CD14-positive monocyte (primary cell): ENCODE measurements around the gene RPL10. TPM values are rescaled to one million over a fixed set of nuclear protein-coding genes. Genes with fewer than 3 reads are reported as not detected.
A peak's percentile ranks its signal among the peaks of the same experiment; 100 is the strongest.

Experiments used
- DNase-seq, 3 donors: peaks; one replicate each; pipeline ENCODE4 v3.0.0-alpha.2; 2011 to 2022
- H2AFZ ChIP-seq: 2 replicates; pipeline ENCODE4 v1.6.0; 2012; ENCODE audit warnings: mild to moderate bottlenecking, low read depth, low read length, inconsistent platforms; ENCODE audit not compliant: insufficient read depth, poor library complexity, severe bottlenecking
- H3K27ac ChIP-seq, 2 donors: 1 replicate in 1 of 2; 2 replicates in 1 of 2; pipeline ENCODE4 v1.5.1; 2012 to 2013; ENCODE audit warnings: low read length in 2 of 2, control low read depth in 1 of 2, inconsistent platforms in 1 of 2, low read depth in 1 of 2, mild to moderate bottlenecking in 1 of 2
- H3K27me3 ChIP-seq, 2 donors: one replicate each; pipeline versions ENCODE4 v1.6.0 to v1.6.1; 2011 to 2013; ENCODE audit warnings: low read length in 2 of 2; ENCODE audit not compliant: control insufficient read depth in 2 of 2, insufficient read depth in 2 of 2
- H3K36me3 ChIP-seq, 2 donors: replicated peaks in 1 of 2; 1 replicate in 1 of 2; 2 replicates in 1 of 2; pipeline versions ENCODE4 v1.5.1 to v1.6.1; 2012 to 2013; ENCODE audit warnings: low read length in 2 of 2, control low read depth in 1 of 2, inconsistent platforms in 1 of 2, mild to moderate bottlenecking in 1 of 2; ENCODE audit not compliant: insufficient read depth in 2 of 2, control insufficient read depth in 1 of 2
- H3K4me1 ChIP-seq, 2 donors: 1 replicate in 1 of 2; 2 replicates in 1 of 2; pipeline versions ENCODE4 v1.5.1 to v1.6.1; 2012 to 2013; ENCODE audit warnings: low read length in 2 of 2, control low read depth in 1 of 2, inconsistent platforms in 1 of 2, mild to moderate bottlenecking in 1 of 2, moderate library complexity in 1 of 2; ENCODE audit not compliant: insufficient read depth in 2 of 2, control insufficient read depth in 1 of 2
- H3K4me2 ChIP-seq: replicated peaks from 2 replicates; pipeline ENCODE3; 2012; ENCODE audit warnings: low read length, moderate library complexity, mild to moderate bottlenecking; ENCODE audit not compliant: poor library complexity, severe bottlenecking; ENCODE audit errors: extremely low read depth
- H3K4me3 ChIP-seq, 3 experiments: fragments of 200-600 bp in 1 of 3; sonication (generic) in 1 of 3; replicated peaks in 1 of 3; 1 replicate in 2 of 3; 2 replicates in 1 of 3; pipeline ENCODE4 v1.5.1; 2011 to 2013; ENCODE audit warnings: low read length in 3 of 3, mild to moderate bottlenecking in 3 of 3, control low read depth in 2 of 3, low read depth in 2 of 3, inconsistent platforms in 1 of 3, moderate library complexity in 1 of 3
- H3K79me2 ChIP-seq: 2 replicates; pipeline ENCODE4 v1.6.0; 2012; ENCODE audit warnings: mild to moderate bottlenecking, control low read depth, inconsistent platforms, low read length, moderate library complexity; ENCODE audit not compliant: insufficient read depth
- H3K9ac ChIP-seq: 2 replicates; pipeline ENCODE4 v1.6.0; 2017; ENCODE audit warnings: low read length, mild to moderate bottlenecking; ENCODE audit not compliant: insufficient read depth, poor library complexity, severe bottlenecking
- H3K9me3 ChIP-seq, 2 donors: replicated peaks in 1 of 2; 1 replicate in 1 of 2; 2 replicates in 1 of 2; pipeline versions ENCODE4 v1.5.1 to v1.6.1; 2012 to 2013; ENCODE audit warnings: low read length in 2 of 2, control low read depth in 1 of 2; ENCODE audit not compliant: control insufficient read depth in 1 of 2, insufficient read depth in 1 of 2
- H4K20me1 ChIP-seq: 2 replicates; pipeline ENCODE4 v1.6.0; 2012; ENCODE audit warnings: mild to moderate bottlenecking, low read length, control low read depth, moderate library complexity; ENCODE audit not compliant: insufficient read depth
- H3K27ac Mint-ChIP-seq, 7 donors: one replicate each; pipeline ENCODE4 v1.8.0; 2020; ENCODE audit warnings: mild to moderate bottlenecking in 7 of 7, mixed read lengths in 7 of 7, moderate library complexity in 6 of 7, inconsistent platforms in 2 of 7
- H3K27me3 Mint-ChIP-seq, 3 donors: one replicate each; pipeline ENCODE4 v1.8.0; 2021 to 2022; ENCODE audit warnings: low read depth in 3 of 3, mild to moderate bottlenecking in 3 of 3, mixed read lengths in 3 of 3, moderate library complexity in 3 of 3, inconsistent platforms in 1 of 3
- H3K36me3 Mint-ChIP-seq, 2 donors: one replicate each; pipeline ENCODE4 v1.8.0; 2020; ENCODE audit warnings: mixed read lengths in 2 of 2, inconsistent platforms in 1 of 2, mild to moderate bottlenecking in 1 of 2
- H3K4me1 Mint-ChIP-seq: one replicate; pipeline ENCODE4 v1.8.0; 2020; ENCODE audit warnings: mild to moderate bottlenecking, mixed read lengths
- H3K4me3 Mint-ChIP-seq, 2 donors: one replicate each; pipeline ENCODE4 v1.8.0; 2020; ENCODE audit warnings: mild to moderate bottlenecking in 2 of 2, mixed read lengths in 2 of 2, moderate library complexity in 1 of 2
- H3K9me3 Mint-ChIP-seq, 7 donors: one replicate each; pipeline ENCODE4 v1.8.0; 2020 to 2022; ENCODE audit warnings: mixed read lengths in 7 of 7, mild to moderate bottlenecking in 6 of 7, moderate library complexity in 6 of 7, inconsistent platforms in 2 of 7
- WGBS: methylation state at CpG from one replicate; pipeline ENCODE4 v1.1.5; 2013; ENCODE audit warnings: missing lambda C conversion rate; ENCODE audit not compliant: insufficient coverage; 5-methylcytosine and 5-hydroxymethylcytosine counted together
- intact Hi-C, 2 donors: fragments of 100-400 bp; cut with micrococcal nuclease; formaldehyde crosslinking; loops; one replicate each; pipeline versions ENCODE4 v1.15.0 to v1.15.1; 2023
- polyA plus RNA-seq, 3 donors: library from polyadenylated mRNA; depleted of rRNA in 1 of 3; unstranded in 2 of 3; stranded (reverse) in 1 of 3; fragments of 300-500 nt in 2 of 3; fragments of >200 nt in 1 of 3; fragmentation: Illumina TruSeq in 2 of 3; gene quantifications; 1 replicate in 2 of 3; 2 replicates in 1 of 3; pipeline ENCODE4 v1.2.3, GENCODE V29; 2012 to 2021
- TF ChIP-seq, protein P1 (sequence below): fragments of 200-600 bp; IDR thresholded peaks from one replicate; pipeline ENCODE4 v1.8.0; 2022; ENCODE audit warnings: antibody characterized with exemption, mild to moderate bottlenecking

RPL10 gene
- polyA plus RNA-seq, 3 donors = 1,536 to 5,639 (median 1,724) TPM

DNA sequence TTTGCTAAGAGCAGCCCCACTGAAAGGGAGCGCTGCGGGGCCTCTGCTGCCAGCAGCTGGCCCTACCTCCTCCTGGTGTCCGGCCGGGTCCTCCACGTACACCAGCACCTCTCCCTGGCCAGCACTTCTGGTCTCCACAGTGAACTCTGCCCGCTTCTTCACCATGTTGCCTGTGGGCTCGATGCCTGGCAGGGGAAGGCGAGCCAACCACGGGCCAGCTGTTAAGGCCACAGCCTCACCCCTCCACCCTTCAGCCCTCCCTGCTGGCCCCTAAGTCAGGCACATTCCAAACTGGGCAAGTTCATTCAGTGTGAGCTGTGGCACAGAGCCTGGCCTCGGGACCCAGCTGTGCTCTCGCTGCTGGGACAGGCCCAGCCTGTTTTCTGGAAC, 31.5 kb upstream of the RPL10 start:
- no peaks in the 10 kb centered on the region for H3K27me3 ChIP-seq
- no peaks in the 10 kb centered on the region for H3K9me3 ChIP-seq
- TF ChIP-seq, protein P1, sequence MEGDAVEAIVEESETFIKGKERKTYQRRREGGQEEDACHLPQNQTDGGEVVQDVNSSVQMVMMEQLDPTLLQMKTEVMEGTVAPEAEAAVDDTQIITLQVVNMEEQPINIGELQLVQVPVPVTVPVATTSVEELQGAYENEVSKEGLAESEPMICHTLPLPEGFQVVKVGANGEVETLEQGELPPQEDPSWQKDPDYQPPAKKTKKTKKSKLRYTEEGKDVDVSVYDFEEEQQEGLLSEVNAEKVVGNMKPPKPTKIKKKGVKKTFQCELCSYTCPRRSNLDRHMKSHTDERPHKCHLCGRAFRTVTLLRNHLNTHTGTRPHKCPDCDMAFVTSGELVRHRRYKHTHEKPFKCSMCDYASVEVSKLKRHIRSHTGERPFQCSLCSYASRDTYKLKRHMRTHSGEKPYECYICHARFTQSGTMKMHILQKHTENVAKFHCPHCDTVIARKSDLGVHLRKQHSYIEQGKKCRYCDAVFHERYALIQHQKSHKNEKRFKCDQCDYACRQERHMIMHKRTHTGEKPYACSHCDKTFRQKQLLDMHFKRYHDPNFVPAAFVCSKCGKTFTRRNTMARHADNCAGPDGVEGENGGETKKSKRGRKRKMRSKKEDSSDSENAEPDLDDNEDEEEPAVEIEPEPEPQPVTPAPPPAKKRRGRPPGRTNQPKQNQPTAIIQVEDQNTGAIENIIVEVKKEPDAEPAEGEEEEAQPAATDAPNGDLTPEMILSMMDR = no peak
- 52% methylated on average over 4 of the region's 11 CpGs for WGBS
- Mint-ChIP-seq H3K4me1 (peaks cover 8% of the 10 kb centered on the region), H3K27me3 (peaks cover 0 to 7% (median 0%) of the 10 kb centered on the region in 3 donors), H3K4me3 (no peak overlapping the region), H3K9me3 (peaks cover 0 to 12% (median 2%) of the 10 kb centered on the region in 7 donors), H3K36me3 (peaks cover 32 to 66% of the 10 kb centered on the region in 2 donors), H3K27ac (peak overlapping the region in 6 of 7 donors; percentile 66 to 89 (median 80))
- no peak overlapping the region for H3K9ac ChIP-seq
- no peak overlapping the region for H3K4me3 ChIP-seq
- peaks cover 60 to 63% of the 10 kb centered on the region in 2 donors for H3K36me3 ChIP-seq
- no peak for DNase-seq
- peaks cover 87% of the 10 kb centered on the region for H3K79me2 ChIP-seq
- no peak overlapping the region for H2AFZ ChIP-seq
- intact Hi-C loops = no loop called here
- H4K20me1 ChIP-seq = peaks cover 81% of the 10 kb centered on the region
- no peak overlapping the region for H3K4me2 ChIP-seq
- peak overlapping the region; percentile 95 to 100 for H3K27ac ChIP-seq
- H3K4me1 ChIP-seq = peaks cover 21 to 33% of the 10 kb centered on the region in 2 donors

DNA sequence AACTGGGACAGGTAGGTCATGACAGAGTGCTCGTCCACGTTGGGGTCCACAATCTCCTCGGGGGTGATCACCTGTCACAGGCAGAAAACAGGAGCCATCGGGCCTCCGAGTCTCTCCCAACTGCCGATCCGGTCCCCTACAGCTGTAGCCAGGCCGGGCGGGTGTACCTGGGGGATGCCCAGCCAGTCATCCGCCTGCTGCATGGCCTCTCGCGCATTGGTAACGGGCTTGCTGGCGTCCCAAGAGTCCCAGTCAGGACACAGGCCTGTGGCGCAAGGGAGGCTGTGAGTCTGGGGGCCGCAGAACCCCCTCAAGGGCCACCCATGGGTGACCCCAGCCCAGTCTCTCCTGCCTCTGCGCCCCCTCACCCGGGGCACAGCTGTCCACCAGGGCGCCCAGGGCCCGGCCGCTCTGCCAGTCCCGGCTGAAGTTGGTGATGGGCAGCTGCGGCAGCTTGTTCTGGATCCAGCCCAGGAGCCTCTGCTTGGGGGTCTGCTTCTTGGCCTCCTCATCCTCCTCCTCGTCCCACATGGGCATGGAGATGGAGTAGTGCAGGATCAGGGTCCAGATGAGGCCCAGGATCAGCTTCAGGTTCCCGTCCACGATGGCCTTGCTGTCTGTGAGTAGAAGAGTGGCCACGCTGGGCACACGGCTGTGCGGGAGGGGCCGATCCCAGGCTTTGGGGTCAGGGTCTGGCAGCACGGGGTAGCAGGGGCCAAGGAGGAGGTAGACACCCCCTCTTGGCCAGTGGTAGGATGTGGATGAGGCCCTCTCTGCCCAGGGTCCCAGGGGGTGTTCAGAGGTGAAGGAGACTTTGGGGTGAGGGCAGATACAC, 30.5 kb upstream of the RPL10 start:
- WGBS = 89% methylated on average over 18 of the region's 31 CpGs
- H4K20me1 ChIP-seq = peaks cover 70% of the 10 kb centered on the region
- H3K9me3 Mint-ChIP-seq = peaks cover 0 to 19% (median 6%) of the 10 kb centered on the region in 7 donors
- peaks cover 27 to 58% of the 10 kb centered on the region in 2 donors for H3K36me3 Mint-ChIP-seq
- H3K27me3 ChIP-seq = no peaks in the 10 kb centered on the region
- TF ChIP-seq, protein P1 = no peak
- H3K27ac Mint-ChIP-seq = peak overlapping the region; percentile 92 to 98 (median 96)
- H3K4me1 Mint-ChIP-seq = peaks cover 12% of the 10 kb centered on the region
- H3K4me1 ChIP-seq = peaks cover 30 to 43% of the 10 kb centered on the region in 2 donors
- H3K4me3 ChIP-seq = peak overlapping the region in 2 of 3 experiments; percentile 39 to 66
- peak overlapping the region; percentile 65 to 78 for H3K4me3 Mint-ChIP-seq
- H3K9me3 ChIP-seq = no peaks in the 10 kb centered on the region
- H3K9ac ChIP-seq = peak overlapping the region; percentile 74
- DNase-seq = no peak
- no peak overlapping the region for H2AFZ ChIP-seq
- H3K4me2 ChIP-seq = peak overlapping the region; percentile 72
- peaks cover 0 to 7% (median 0%) of the 10 kb centered on the region in 3 donors for H3K27me3 Mint-ChIP-seq
- peaks cover 87% of the 10 kb centered on the region for H3K79me2 ChIP-seq
- H3K36me3 ChIP-seq = peaks cover 50 to 53% of the 10 kb centered on the region in 2 donors
- peak overlapping the region; percentile 95 to 100 for H3K27ac ChIP-seq
- intact Hi-C loops = no loop called here
